Left renal cortex interstitium (tissue), 4 donors: ENCODE measurements around the gene VWA8. TPM values are rescaled to one million over a fixed set of nuclear protein-coding genes. Genes with fewer than 3 reads are reported as not detected.
"Not testable (repeated sequence)": the region's sequence is repeated elsewhere in the genome, so short reads cannot be mapped to it uniquely, and the experiment has no call there.

Experiments
- DNase-seq, 4 donors: peaks; one replicate each; pipeline ENCODE4 v3.0.0-alpha.2; 2013; ENCODE audit warnings: low read depth in 4 of 4, low spot score in 2 of 4, missing footprints in 1 of 4
- polyA plus RNA-seq, 4 donors: library from polyadenylated mRNA; unstranded; fragments of 120-200 nt; gene quantifications; one replicate each; pipeline ENCODE4 v1.2.1, GENCODE V29; 2013; ENCODE audit not compliant: insufficient read length in 4 of 4

The VWA8 gene
- polyA plus RNA-seq, 4 donors = 18.2 to 23.1 (median 19.5) TPM

DNA sequence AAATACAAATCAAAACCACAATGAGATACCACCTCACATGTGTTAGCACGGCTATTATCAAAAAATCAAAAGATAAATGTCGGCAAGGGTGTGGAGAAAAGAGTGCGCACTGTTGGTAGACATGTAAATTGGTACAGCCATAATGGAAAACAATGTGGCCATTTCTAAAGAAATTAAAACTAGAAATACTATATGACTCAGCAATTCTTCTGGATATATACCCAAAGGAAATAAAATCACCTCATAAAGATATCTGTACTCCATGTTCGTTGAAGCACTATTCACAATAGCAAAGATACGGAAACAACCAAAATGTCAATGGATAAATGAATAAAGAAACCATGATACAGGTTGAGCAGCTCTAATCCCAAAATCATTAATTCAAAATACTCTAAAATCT lies 30.8 kb downstream of the VWA8 start:
- DNase-seq = no peak

DNA sequence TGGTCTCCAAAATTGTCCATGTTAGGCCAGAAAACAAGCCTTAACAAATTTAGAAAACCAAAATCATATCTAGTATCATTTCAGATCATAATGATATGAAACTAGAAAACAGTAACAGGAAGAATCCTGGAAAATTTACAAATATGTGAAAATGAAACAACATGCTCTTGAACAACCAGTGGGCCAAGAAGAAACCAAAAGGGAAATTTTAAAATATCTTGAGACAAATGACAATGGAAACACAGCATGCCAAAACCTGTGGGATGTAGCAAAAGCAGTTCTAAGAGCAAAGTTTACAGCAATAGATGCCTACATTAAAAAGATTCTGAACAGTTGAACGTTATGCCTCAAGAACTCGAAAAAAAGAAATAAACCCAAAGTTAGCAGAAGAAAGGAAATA lies 32.6 kb downstream of the VWA8 start:
- no peak for DNase-seq

DNA sequence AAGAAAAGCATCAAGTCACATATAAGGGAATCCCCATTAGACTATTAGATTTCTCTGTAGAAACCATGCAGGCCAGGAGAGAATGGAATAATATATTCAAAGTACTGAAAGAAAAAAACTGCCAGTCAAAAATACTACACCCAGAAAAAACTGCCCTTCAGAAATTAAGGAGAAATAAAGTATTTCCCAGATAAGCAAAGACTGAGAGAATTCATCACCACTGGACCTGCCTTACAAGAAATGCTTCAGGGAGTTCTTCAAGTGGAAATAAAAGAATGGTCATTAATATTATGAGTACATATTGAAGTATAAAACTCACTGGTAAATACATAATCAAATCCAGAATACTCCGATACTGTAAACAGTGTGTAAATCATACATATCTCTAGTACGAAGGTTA lies 35.9 kb downstream of the VWA8 start:
- DNase-seq = no peak

DNA sequence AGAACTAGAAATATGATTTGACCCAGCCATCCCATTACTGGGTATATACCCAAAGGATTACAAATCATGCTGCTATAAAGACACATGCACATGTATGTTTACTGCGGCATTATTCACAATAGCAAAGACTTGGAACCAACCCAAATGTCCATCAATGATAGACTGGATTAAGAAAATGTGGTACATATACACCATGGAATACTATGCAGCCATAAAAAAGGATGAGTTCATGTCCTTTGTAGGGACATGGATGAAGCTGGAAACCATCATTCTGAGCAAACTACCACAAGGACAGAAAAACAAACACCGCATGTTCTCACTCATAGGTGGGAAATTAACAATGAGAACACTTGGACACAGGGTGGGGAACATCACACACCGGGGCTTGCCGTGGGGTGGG lies 38.0 kb downstream of the VWA8 start:
- DNase-seq = not testable (repeated sequence)

DNA sequence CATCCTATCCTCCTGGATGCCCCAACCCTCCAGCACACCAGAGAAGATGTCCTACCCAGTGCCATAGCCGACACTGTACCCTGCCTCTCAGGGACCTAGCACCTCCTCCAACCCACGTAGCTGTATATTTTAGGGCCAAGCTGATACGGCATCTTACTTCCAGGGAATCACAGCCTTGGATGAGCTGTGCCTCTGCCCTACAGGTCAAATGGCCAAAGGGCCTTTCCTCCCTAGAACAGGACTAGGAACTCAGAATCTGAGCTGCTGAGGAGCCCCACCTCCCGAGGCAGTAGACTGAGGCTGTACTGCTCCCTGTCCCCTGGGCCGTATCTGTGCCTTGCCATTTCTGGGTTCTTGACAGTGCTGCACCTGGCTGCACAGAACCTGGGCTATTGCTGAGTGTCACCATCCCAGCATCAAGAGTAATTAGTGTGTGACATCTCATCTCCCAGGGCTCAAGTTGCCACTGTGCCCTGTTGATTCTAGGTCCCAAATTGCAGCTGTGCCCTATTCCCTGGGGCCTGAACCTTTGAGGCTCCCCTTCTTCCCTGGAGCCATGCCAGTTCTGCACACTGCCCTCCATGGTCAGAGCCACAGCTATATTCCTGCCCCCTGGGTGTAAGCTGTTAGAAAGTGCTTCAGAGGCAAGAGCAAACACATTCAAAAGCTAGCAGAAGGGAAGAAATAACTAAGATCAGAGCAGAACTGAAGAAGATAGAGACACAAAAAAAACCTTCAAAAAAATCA lies 41.0 kb downstream of the VWA8 start:
- DNase-seq = no peak

DNA sequence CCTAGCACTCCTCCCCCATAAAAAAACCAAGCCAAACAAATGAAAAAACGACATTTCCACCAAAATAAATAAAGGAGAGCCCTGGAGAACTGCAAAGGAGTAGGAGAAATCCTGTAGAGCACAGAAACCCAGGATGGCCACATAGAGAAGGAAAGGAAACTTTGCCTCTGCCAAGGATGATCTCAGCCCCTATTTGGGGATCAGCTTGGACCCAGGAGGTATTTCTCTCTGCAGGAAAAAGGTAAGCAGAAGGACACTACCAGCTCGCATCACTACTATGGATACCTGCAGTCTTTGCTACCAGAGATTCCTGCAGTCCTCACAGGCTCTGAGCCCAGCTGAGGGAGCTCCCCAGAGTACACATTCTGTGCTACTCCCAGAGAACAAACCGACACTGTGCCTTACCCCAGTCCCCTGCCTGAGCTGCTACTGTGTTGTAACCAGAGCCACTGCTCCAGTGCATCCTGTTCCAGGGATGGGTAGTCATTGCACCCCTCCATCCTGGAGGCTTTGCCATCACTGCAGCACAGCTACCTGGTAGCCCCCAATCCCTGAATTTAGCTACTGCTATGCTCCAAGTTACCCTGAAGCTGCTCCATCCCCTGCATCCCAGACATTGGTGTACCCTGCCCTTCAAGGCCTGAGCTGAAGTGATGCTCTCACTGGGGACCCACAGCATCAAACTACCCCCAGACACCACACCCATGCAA lies 41.7 kb downstream of the VWA8 start:
- no peak for DNase-seq

DNA sequence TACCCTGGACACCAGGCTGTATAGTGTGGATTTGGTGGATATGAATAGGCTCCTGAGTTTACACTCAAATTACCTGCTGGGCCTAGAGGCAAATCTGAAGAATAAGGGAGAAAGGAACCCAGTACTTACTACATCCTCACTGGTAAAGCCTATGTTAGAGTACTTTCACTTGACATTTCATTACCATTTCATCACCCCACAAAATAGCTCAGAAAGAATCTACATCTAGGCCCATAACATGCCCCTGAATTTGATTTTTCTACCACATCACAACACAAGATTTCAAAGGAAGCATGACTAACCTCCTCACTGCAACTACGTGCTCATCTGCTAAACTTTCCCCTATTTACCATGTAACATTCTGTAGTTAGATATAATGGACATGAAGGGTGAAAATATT lies 43.3 kb downstream of the VWA8 start:
- DNase-seq = no peak

DNA sequence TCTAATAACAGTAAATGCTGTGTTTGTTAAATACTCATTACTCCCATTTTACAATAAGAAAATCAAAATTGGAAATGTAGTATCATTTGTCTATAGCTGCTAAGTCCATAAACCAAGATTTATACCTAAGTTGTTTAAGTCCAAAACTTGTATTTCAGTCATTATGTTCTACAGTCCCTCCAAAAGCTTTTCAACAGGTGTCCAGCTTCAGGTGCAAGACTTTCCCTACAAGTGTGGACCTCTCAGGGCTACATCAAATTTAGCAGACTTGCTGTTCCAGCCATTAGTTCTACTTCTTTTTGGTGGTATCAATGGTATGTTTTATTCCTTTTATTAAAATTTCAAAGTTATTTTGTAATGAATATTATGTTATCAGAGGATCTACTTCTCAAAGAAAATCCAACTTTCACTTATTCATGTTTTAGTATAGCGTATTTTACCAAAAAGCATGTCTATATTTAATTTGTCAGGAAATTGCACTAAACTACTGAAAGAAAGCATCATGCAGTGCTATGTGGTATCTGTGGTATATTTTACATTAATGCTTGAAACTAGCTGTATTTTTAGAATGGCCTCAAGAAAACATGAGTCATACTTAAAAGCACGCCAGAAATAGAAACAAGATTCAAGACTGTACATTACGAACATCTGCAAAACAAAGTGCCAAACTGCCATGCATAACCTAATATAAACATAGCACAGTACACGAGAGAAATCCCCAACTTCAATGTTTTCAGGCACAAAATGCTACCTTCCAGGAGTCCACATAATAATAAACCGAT lies 44.5 kb downstream of the VWA8 start:
- DNase-seq = no peak

DNA sequence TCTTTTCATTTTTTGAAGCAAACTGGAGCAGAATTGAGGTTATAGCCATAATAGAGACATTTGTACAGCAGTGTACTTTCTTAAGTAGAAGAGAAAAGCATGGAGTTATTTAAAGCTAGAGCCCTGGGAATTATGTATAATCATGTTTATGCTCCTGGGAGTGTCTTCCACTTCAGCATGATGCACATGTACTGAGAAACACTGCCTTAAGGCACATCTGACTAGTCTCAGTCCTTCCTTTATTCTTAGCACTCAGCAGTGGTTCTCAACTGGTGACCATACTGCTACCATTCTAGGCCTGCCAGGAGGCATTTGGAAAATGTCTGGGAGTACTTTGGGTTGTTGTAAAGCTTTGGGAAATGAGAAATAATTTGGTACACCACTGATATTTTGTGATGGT lies 45.8 kb downstream of the VWA8 start:
- no peak for DNase-seq

DNA sequence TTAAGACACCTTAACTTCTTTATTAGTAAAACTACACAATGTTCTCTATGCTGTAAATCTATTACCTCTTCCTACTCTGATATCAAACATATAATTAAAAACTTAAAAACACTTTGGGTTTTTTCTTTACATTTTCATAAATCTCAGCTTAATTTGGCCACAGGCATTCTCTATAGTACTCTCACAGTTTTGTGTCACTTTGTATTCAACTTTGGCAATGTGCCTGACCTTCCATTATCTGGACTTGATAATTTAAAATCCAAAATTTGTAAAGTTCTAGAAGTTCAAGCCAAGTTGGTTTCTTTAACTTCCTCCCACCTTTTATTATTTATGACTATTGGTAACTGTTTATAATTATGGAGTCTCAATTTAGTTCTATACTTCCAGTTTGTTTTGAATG lies 46.4 kb downstream of the VWA8 start:
- DNase-seq = no peak

DNA sequence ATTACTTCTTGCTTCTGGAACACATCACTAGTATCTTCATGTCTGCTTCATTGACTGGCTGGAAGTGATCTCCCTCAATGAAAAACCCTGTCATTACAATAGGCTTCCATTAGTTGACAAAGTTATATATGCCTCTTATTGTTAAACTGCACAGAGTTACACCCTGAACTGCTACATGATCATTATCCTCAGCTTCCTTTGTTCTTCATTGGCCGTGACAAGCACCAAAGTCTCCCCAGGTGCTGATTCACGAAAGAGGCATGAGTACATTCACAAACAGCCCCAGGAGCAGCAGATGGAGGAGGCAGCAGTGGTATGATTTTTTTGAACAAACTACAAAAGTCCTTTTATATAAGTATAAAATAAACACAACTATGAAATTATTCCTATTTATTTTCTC lies 51.4 kb downstream of the VWA8 start:
- no peak for DNase-seq

DNA sequence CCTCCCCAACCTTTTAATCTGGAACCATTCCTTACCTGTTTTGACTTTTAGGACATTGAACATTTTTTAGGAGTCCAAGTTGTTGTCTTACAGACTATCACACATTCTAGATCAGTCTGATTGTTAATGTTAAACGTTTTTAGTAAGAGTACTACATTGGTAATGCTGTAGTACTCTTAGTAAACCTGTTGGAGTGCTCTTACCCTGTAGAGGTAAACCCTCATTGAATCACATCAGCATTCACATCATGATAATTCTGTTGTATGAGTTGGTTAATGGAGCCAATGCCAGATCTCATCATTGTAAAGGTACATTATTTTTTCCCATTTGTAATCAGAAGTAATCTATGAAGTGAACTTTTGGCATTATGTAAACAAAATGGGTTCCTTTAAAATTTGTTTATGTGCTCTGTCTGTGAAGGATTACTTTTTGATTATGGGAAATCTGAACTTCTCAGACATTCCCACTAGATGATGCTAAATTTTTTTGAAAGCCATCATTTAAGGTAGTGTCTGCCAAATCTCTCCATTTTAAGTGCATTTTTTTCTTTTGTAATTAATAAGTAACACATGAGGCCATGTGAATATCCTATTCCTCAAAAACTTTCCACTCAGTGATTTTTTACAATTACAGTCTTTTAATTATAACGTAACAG lies 55.2 kb downstream of the VWA8 start:
- no peak for DNase-seq

DNA sequence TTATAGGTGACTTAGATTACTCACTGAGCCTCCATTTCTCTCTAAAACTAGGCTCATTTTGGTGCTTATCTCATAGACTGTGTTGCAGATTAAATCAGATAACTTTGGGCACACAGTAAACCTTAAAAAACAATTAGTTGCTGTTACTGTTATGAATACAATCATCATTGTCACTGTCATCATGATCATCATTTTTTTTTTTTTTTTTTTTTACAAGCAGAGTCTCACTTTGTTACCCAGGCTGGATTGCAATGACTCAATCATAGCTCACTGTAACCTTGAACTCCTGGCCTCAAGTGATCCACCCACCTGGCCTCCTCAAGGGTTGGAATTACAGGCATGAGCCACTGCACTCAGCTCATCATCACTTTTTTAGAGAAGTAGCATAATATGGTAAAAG lies 60.0 kb downstream of the VWA8 start:
- no peak for DNase-seq

DNA sequence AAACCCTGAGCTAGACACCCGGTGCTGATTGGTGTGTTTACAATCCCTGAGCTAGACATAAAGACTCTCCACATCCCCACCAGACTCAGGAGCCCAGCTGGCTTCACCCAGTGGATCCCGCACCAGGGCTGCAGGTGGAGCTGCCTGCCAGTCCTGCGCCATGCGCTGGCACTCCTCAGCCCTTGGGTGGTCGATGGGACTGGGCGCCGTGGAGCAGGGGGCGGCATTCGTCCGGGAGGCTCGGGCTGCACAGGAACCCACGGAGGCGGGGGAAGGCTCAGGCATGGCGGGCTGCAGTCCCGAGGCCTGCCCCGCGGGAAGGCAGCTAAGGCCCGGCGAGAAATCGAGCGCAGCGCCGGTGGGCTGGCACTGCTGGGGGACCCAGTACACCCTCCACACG lies 62.5 kb downstream of the VWA8 start:
- DNase-seq = not testable (repeated sequence)

DNA sequence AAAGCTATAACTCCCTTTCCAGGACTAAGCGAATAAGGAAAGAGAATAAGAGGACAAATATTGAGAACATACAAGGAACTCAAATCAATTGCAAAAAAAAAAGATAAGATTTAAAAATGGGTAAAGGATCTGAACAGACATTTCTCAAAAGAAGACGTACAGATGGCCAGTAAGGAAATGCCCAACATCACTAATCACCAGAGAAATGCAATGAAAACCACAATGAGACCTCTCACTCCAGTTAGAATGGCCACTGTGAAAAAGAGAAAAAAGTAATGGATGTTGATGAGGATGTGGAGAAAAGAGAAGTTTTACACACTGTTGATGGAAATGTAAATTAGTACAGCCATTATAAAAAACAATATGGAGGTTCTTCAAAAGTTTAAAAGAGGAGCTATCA lies 63.8 kb downstream of the VWA8 start:
- DNase-seq = no peak

DNA sequence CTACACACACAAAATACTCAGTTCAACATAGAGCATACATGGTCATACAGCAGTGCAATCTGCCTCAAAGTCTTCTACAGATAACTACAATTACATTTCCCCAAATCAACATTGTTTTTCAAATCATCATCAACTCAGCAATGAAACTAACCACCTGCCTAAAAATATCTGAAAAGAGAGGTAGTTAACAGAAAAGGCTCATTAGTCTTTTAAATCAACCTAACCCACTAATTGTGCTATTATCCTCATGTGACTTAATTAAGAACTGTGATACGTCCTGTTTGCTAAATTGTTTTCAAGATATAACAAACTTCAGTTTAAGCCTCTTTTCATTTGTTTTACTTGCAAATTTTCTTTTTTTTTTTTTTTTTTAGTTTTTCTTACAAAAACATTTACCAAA lies 65.4 kb downstream of the VWA8 start:
- no peak for DNase-seq

DNA sequence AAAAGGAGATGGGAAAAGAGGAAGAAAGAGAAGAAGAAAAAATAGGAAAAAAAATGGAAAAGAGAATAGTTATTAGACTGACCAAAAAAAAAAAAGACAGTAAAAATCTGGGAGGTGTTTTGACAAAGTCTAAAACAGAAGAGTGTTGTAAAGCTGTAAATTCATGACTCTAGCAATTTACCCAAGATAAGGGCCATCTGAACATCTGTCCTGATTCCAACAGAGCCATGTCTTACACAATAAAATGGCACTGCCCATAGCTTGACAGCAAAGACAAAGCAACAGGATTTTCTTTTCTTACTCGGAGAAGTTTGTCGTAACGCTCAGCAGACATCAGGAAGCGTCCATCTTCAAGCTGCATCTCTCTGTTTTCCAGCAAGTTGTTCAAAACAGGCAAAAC lies 69.8 kb downstream of the VWA8 start:
- no peak for DNase-seq

DNA sequence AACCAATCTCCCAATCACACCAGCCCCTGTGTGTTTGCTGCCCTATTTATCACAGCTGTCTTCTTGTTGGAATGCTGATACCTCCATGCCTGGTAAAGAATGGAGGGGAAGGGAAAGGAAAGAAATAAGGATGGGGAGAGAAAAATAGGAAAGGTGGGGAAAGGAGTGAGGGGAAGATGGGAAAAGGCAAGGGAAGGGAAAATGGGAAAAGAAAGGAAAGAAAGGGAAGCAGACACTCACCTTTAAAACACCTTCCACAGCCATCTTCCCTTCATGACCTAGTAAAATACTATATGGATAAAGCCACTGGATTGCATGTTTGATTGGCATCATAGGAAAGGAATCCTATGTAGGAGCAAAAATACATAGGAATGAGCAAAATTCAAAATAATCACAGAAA lies 77.8 kb downstream of the VWA8 start:
- DNase-seq = no peak

DNA sequence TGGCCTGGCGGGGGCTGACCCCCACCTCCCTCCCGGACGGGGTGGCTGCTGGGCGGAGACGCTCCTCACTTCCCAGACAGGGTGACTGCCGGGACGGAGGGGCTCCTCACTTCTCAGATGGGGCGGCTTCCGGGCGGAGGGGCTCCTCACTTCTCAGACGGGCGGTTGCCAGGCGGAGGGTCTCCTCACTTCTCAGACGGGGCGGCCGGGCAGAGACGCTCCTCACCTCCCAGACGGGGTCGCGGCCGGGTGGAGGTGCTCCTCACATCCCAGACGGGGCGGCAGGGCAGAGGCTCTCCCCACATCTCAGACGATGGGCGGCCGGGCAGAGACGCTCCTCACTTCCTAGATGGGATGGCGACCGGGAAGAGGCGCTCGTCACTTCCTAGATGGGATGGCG lies 79.0 kb downstream of the VWA8 start:
- not testable (repeated sequence) for DNase-seq

DNA sequence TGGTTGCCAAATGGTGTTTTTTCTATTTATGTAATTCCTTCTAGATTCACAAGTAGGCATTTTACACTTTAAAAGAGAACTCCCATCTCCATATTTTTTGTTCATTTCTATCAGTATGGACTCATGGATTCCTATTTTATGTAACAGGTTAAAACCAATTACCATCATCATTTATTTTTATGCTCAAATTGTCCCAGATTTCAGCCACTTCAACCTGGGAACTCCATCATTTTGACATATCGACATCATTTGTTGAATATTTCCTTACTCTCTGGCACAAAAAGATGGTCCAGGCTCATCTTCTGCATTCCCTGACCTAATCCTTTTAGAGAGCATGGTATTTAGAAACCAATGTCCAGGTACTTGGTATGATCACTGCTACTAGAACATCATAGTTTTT lies 79.9 kb downstream of the VWA8 start:
- no peak for DNase-seq

DNA sequence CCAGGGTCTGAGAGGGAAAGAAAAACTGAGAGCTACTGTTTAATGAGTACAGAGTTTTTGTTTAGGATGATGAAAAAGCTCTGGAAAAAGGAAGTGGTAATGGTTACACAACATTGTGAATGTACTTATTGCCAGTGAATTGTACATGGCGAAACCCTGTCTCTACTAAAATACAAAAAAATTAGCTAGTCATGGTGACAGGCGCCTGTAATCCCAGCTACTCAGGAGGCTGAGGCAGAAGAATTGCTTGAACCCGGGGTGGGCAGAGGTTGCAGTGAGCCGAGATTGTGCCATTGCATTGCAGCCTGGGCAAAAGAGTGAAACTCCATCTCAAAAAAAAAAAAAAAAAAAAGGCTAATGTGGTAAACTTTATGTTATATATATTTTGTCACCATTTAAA lies 96.3 kb downstream of the VWA8 start:
- DNase-seq = no peak
